GM23338 (cell line): ENCODE data around the gene HOXA3. TPM values are rescaled to one million over a fixed set of nuclear protein-coding genes. Genes with fewer than 3 reads are reported as not detected.

Experiments
- ATAC-seq: fragments of 200-7000 bp; cut with Tn5 transposase; 3 replicates; pipeline ENCODE4 v1.9.1; 2020
- DNase-seq: peaks from one replicate; pipeline ENCODE4 v3.0.0-alpha.2; 2015; ENCODE audit warnings: low spot score
- H2AFZ ChIP-seq: fragments of 200-600 bp; sonication (generic); 2 replicates; pipeline ENCODE4 v1.8.0; 2016; ENCODE audit warnings: antibody characterized with exemption, mild to moderate bottlenecking, moderate library complexity
- H3F3A ChIP-seq: fragments of 200-600 bp; sonication (generic); replicated peaks from 2 replicates; pipeline ENCODE4 v1.8.0; 2017; ENCODE audit warnings: antibody characterized with exemption, mixed run types, low read depth
- H3K27ac ChIP-seq: fragments of 200-600 bp; sonication (generic); 2 replicates; pipeline ENCODE4 v1.6.1; 2016; ENCODE audit warnings: low read depth
- H3K27me3 ChIP-seq: fragments of 200-600 bp; sonication (generic); 2 replicates; pipeline ENCODE4 v1.8.0; 2016; ENCODE audit warnings: mild to moderate bottlenecking, mixed run types, moderate library complexity; ENCODE audit not compliant: insufficient read depth
- H3K36me3 ChIP-seq: fragments of 200-600 bp; sonication (generic); 2 replicates; pipeline ENCODE4 v1.8.0; 2016; ENCODE audit warnings: mild to moderate bottlenecking; ENCODE audit not compliant: insufficient read depth
- H3K4me1 ChIP-seq: fragments of 200-600 bp; sonication (generic); 2 replicates; pipeline ENCODE4 v1.8.0; 2016; ENCODE audit warnings: mild to moderate bottlenecking, moderate library complexity; ENCODE audit not compliant: insufficient read depth
- H3K4me2 ChIP-seq: fragments of 200-600 bp; sonication (generic); 2 replicates; pipeline ENCODE4 v1.7.1; 2017; ENCODE audit warnings: mixed run types
- H3K4me3 ChIP-seq: fragments of 200-600 bp; sonication (generic); 2 replicates; pipeline ENCODE4 v1.6.1; 2016; ENCODE audit warnings: mixed run types
- H3K79me2 ChIP-seq: fragments of 200-600 bp; sonication (generic); replicated peaks from 2 replicates; pipeline ENCODE4 v1.8.0; 2017; ENCODE audit warnings: mild to moderate bottlenecking; ENCODE audit not compliant: insufficient read depth
- H3K9me2 ChIP-seq: fragments of 200-600 bp; sonication (generic); 2 replicates; pipeline ENCODE4 v1.8.0; 2017; ENCODE audit not compliant: insufficient read depth
- H4K20me1 ChIP-seq: fragments of 200-600 bp; sonication (generic); replicated peaks from 2 replicates; pipeline ENCODE4 v1.8.0; 2017; ENCODE audit warnings: mild to moderate bottlenecking; ENCODE audit not compliant: insufficient read depth
- H3K27ac Mint-ChIP-seq: 2 replicates; pipeline ENCODE4 v1.8.0; 2020; ENCODE audit warnings: inconsistent platforms, mild to moderate bottlenecking, moderate library complexity, mixed read lengths
- H3K27me3 Mint-ChIP-seq: 3 replicates; pipeline ENCODE4 v1.8.0; 2022; ENCODE audit warnings: low read depth, mild to moderate bottlenecking, moderate library complexity, mixed read lengths, inconsistent platforms; ENCODE audit not compliant: insufficient read depth, poor library complexity
- H3K36me3 Mint-ChIP-seq: 3 replicates; pipeline ENCODE4 v1.8.0; 2021; ENCODE audit warnings: low read depth, mild to moderate bottlenecking, inconsistent platforms, moderate library complexity, mixed read lengths
- H3K4me1 Mint-ChIP-seq: 3 replicates; pipeline ENCODE4 v1.8.0; 2020; ENCODE audit warnings: mild to moderate bottlenecking, inconsistent platforms, mixed read lengths
- H3K4me3 Mint-ChIP-seq: 3 replicates; pipeline ENCODE4 v1.8.0; 2021; ENCODE audit warnings: moderate library complexity, mild to moderate bottlenecking, inconsistent platforms, mixed read lengths
- H3K9me3 Mint-ChIP-seq: 3 replicates; pipeline ENCODE4 v1.8.0; 2020; ENCODE audit warnings: moderate library complexity, mild to moderate bottlenecking, inconsistent platforms, mixed read lengths
- CREB1 ChIP-seq: fragments of 250-450 bp; sonication (Bioruptor Pico); IDR thresholded peaks from 2 replicates; pipeline ENCODE4 v1.5.0; 2020; ENCODE audit warnings: low read depth, mild to moderate bottlenecking, moderate library complexity
- EZH2 ChIP-seq: fragments of 200-600 bp; sonication (generic); IDR thresholded peaks from one replicate; pipeline ENCODE4 v1.8.0; 2017; ENCODE audit warnings: antibody characterized with exemption, mild to moderate bottlenecking, low read depth; ENCODE audit not compliant: unreplicated experiment
- EZH2phosphoT487 ChIP-seq: fragments of 200-600 bp; sonication (generic); IDR thresholded peaks from one replicate; pipeline ENCODE4 v1.8.1; 2018; ENCODE audit warnings: antibody characterized with exemption; ENCODE audit not compliant: unreplicated experiment
- JUNB ChIP-seq: IDR thresholded peaks from one replicate; pipeline ENCODE4 v1.6.1; 2016; ENCODE audit warnings: antibody characterized with exemption; ENCODE audit not compliant: unreplicated experiment
- REST ChIP-seq: IDR thresholded peaks from one replicate; pipeline ENCODE4 v1.6.1; 2018; ENCODE audit warnings: antibody characterized with exemption; ENCODE audit not compliant: unreplicated experiment
- ZNF462 ChIP-seq: fragments of 250-450 bp; sonication (Bioruptor Pico); IDR thresholded peaks from 2 replicates; pipeline ENCODE4 v1.5.0; 2020; ENCODE audit warnings: mild to moderate bottlenecking, moderate library complexity
- polyA plus RNA-seq: library from polyadenylated mRNA; unstranded; fragments of >200 nt; fragmentation: Nextera tagmentation; extraction: Ambion mirVana; gene quantifications from 2 replicates; pipeline ENCODE4 v1.2.1, GENCODE V29; 2016
- total RNA-seq: library from RNA; depleted of rRNA; stranded (reverse); fragments of >200 nt; shearing (Covaris generic); gene quantifications from 2 replicates; pipeline ENCODE4 v1.2.3, GENCODE V29; 2014

HOXA3 gene
- total and polyA plus RNA-seq, 2 experiments from 2014 or later: not detected

DNA sequence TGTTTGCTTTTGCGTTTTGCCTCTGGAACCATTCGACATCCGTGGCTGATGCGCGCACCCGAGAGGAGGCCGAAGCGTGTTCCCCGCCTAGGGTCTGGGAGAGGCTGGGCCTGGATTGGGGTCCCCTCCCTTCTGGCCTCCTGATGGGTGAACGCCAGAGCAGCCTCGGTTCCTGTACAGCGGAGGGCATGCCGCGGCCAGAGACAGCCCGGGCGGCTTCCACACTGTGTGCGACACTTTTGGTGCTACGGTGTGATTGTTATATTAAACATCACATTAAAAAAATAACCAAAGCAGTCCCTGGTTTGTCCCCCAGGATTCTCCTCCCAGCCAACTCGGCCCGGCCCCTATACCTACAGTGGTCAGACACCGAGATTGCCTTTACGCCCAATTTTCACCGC, 7.8 kb upstream of the HOXA3 start:
- Histone ChIP-seq H3K4me1 (peaks cover 4% of the 10 kb centered on the region; the same call in 1 of the 2 replicates), H3F3A (peaks cover 17% of the 10 kb centered on the region), H2AFZ (no peak overlapping the region), H3K4me2 (peak overlapping the region; percentile 82), H4K20me1 (peaks cover 48% of the 10 kb centered on the region), H3K27me3 (peaks cover 100% of the 10 kb centered on the region), H3K79me2 (no peaks in the 10 kb centered on the region), H3K9me2 (no peaks in the 10 kb centered on the region), H3K4me3 (peak overlapping the region; percentile 64), H3K27ac (no peak overlapping the region), H3K36me3 (no peaks in the 10 kb centered on the region; the same call in 1 of the 2 replicates)
- H3K36me3 Mint-ChIP-seq: no peaks in the 10 kb centered on the region; the same call in 2 of the 3 replicates
- peaks cover 12% of the 10 kb centered on the region for H3K4me1 Mint-ChIP-seq
- peaks cover 99% of the 10 kb centered on the region for H3K27me3 Mint-ChIP-seq
- no peak for DNase-seq
- no peak overlapping the region for H3K27ac Mint-ChIP-seq
- no peak for ATAC-seq
- H3K4me3 Mint-ChIP-seq: 0 out of 3 replicates have a peak overlapping the region, but pooled peaks have one; percentile 24
- TF ChIP-seq EZH2 (peak; percentile 35), EZH2phosphoT487 (peak; percentile 64), REST (no peak)
- peaks cover 10% of the 10 kb centered on the region; the same call in 2 of the 3 replicates for H3K9me3 Mint-ChIP-seq

DNA sequence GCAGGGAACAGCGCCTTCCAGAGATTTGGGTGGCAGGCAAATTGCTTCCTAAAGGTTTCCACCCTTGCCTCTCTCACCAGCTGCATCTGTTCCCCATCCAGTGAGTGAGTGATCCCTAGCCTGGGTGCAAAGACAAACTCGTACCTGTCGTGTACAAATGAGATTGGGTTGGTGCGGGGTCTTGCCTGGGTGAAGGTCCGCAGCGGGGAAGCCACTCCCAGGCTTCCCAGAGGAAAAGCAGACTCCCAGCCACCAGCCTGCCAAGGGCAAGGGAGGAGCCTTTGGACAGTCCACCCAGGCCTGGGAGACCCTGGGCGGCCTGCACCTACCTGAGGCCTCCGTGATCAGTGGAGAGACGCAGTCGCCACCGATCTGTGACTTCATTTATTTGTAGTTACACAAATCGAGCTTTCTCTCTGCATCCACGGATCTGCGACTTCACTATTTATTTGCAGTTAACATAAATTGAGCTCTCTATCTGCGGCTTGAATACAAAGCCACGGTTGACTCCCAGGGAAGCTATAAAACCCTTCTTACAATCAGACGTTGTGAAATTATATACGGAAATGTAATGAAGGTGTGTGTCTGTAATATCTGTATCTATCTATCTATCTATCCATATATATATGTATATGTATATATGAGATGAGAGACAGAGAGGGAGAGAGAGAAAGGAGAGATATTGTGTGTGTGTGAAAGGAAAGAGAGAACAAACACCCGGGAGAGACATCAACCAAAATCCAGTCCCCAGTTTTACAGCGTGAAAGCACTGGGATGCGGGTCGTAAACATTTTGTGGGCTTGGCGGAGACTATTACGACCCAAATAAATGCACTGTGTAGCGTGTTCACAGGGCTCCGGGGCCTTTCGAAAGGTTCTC, 7.1 kb upstream of the HOXA3 start:
- no peak overlapping the region for H2AFZ ChIP-seq
- H4K20me1 ChIP-seq: peaks cover 46% of the 10 kb centered on the region
- no peak overlapping the region for H3K4me2 ChIP-seq
- Mint-ChIP-seq H3K36me3 (no peaks in the 10 kb centered on the region; the same call in 2 of the 3 replicates), H3K27ac (no peak overlapping the region), H3K9me3 (peaks cover 12% of the 10 kb centered on the region; the same call in 2 of the 3 replicates), H3K4me3 (peak overlapping the region; percentile 25; the same call in 1 of the 3 replicates), H3K27me3 (peaks cover 99% of the 10 kb centered on the region), H3K4me1 (peaks cover 15% of the 10 kb centered on the region)
- H3K79me2 ChIP-seq: no peaks in the 10 kb centered on the region
- H3K4me1 ChIP-seq: peaks cover 4% of the 10 kb centered on the region; the same call in 1 of the 2 replicates
- no peak for TF ChIP-seq JUNB
- no peak for TF ChIP-seq CREB1
- TF ChIP-seq EZH2: peak; percentile 97
- TF ChIP-seq EZH2phosphoT487: peak; percentile 5
- no peak for TF ChIP-seq ZNF462 (CRISPR knock-in tag)
- no peaks in the 10 kb centered on the region for H3K9me2 ChIP-seq
- H3K36me3 ChIP-seq: no peaks in the 10 kb centered on the region; the same call in 1 of the 2 replicates
- H3K27ac ChIP-seq: no peak overlapping the region
- peaks cover 17% of the 10 kb centered on the region for H3F3A ChIP-seq
- H3K27me3 ChIP-seq: peaks cover 100% of the 10 kb centered on the region
- ATAC-seq (no peak), DNase-seq (no peak)
- no peak overlapping the region for H3K4me3 ChIP-seq
